GM12801 (cell line): ENCODE data around the gene MDH2.

Source experiments
- TF ChIP-seq, protein P1 (sequence below): IDR thresholded peaks from one replicate; pipeline ENCODE4 v1.5.1; 2011; ENCODE audit warnings: control low read depth; ENCODE audit not compliant: insufficient read length; ENCODE audit errors: extremely low read depth

The MDH2 gene

DNA sequence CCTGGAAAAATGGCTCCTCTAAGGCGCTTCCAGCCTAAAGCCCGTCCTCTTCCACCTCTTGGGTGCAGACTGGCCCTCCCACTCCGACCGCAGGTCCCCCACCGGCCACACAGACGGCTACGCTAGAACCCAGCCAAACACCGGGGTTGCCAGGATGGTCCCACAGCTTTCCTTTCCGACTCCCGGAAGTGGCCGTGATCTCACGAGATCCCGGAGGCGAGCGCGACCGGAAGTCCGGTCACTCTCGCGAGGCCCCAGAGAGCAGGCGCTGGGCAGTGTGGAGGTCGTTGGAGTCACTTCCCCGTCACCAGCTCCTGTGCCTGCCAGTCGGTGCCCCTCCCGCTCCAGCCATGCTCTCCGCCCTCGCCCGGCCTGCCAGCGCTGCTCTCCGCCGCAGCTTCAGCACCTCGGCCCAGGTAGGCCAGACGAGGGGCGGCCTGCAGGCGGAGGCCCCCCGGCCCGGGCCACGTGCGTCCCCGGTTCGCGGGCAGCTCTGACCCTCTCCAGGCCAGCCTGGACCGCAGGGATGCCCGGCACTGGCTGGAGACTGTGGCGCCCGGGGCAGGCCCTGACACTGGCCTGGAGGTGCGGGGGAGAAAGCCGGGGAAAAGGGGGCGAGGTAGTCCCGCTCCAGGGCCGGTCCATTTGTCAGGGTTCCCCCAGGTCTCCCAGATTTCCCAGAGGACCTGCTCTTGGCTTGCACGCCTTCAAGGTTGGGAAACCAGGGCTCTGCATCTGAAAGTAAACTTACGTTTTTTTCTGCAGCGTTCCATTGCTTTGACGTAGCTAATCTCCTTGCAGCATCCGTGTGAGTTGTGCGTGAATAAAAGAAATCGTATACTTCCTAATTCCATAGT is at the start of gene MDH2, which contains the start of gene STYXL1:
MDH2 (plus strand) TSS at position 296 of the 857 bp plus-strand sequence; CDS start at position 351, 55 bp downstream.
STYXL1 (minus strand) TSS at position 190 of the 857 bp plus-strand sequence. CDS start 17,477 bp downstream, outside the sequence.
- TF ChIP-seq, protein P1, sequence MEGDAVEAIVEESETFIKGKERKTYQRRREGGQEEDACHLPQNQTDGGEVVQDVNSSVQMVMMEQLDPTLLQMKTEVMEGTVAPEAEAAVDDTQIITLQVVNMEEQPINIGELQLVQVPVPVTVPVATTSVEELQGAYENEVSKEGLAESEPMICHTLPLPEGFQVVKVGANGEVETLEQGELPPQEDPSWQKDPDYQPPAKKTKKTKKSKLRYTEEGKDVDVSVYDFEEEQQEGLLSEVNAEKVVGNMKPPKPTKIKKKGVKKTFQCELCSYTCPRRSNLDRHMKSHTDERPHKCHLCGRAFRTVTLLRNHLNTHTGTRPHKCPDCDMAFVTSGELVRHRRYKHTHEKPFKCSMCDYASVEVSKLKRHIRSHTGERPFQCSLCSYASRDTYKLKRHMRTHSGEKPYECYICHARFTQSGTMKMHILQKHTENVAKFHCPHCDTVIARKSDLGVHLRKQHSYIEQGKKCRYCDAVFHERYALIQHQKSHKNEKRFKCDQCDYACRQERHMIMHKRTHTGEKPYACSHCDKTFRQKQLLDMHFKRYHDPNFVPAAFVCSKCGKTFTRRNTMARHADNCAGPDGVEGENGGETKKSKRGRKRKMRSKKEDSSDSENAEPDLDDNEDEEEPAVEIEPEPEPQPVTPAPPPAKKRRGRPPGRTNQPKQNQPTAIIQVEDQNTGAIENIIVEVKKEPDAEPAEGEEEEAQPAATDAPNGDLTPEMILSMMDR = no peak

DNA sequence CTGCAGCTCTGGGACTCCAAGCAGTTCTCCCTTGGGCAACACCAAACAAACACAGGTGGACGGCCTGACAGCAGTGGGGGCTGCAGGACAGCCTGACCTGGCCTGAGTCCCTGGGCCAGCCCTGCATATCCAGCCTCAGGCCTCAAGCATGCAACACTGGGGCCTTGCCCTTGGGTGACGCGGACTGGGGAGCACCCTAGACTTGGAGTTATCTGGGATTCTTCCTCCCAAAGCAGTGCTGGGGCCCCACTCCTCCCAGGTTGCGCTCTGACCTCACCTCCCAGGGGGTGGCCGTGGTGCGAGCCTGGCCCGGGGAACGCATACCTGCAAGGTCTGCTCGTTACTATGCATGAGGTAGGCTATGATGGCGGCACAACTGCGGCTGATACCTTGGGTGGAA is 47.3 kb upstream of the MDH2 start:
- TF ChIP-seq, protein P1 = no peak

GRCh38 chr7:76002139-76002538 is 45.8 kb upstream of the MDH2 start:
- TF ChIP-seq, protein P1 = no peak

GRCh38 chr7:76002822-76003221 is 45.1 kb upstream of the MDH2 start:
- TF ChIP-seq, protein P1 = no peak

GRCh38 chr7:76003351-76003750 is 44.6 kb upstream of the MDH2 start:
- TF ChIP-seq, protein P1 = no peak

- TF ChIP-seq, protein P1 = no peak
Measured at GRCh38 chr7:76008156-76008687, 39.7 kb upstream of the MDH2 start.

DNA sequence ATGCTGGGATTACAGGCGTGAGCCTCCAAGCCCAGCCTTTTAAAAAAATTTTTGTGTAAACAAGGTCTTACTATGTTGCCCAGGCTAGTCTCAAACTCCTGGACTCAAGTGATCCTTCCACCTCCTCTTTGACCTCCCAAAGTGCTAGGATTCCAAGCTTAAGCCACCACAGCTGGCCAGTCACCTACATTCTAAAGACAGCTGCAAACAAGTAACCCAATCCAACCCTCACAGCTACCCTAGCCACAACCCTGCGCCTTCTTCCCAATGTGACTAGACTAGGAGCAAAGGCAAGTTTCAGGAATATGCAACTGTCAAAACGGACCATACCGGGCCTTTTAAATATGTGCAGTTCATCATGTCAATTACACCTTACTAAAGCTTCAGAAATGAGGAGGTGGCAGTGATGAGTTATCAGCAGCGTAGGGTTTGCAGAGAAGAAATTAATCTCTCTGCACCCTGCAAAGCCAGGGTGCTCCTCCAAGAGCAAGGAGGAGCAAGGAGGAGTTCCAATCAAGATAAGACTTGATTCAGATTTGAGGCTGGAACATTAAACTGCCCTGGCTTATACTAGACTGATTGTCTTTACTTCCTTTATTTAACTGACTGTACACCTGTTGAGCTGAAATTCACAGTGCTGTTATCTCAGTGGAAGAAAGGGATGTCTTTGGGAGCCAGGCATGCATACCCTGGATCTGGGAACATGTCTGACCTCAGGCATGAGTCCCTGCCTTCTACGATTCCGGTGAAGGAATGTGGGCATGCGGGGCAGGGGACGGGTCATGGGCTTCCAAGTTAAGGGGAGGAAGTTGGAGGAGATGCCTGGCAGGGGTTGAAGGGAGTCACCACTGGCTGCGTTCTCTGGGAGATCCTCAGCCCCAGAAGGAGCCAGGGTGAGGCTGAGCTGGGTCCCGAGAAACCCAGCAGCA is 38.0 kb upstream of the MDH2 start:
- TF ChIP-seq, protein P1 = no peak
